H54 (cell line): ENCODE results near the gene HSD11B2.
"Not testable (repeated sequence)": the region's sequence is repeated elsewhere in the genome, so short reads cannot be mapped to it uniquely, and the experiment has no call there.

Experiments used
- DNase-seq: peaks from one replicate; pipeline ENCODE4 v3.0.0; 2011; ENCODE audit warnings: low spot score, mixed read lengths; ENCODE audit not compliant: insufficient read length
- FAIRE-seq: peaks from 3 replicates; lab custom pipeline; 2011; peaks lifted over from hg19 to GRCh38; lab: Jason Lieb, UNC
- POLR2A ChIP-seq: IDR thresholded peaks from 2 replicates; pipeline ENCODE4 v1.6.1; 2011; ENCODE audit warnings: low read depth, mild to moderate bottlenecking, low read length

Gene HSD11B2

GRCh38 chr16:67399749-67400704, 30.9 kb upstream of the HSD11B2 start:
- TF ChIP-seq POLR2A: no peak
- DNase-seq: no peak
- FAIRE-seq: no peak

GRCh38 chr16:67400901-67401300, 30.0 kb upstream of the HSD11B2 start:
- DNase-seq: no peak
- TF ChIP-seq POLR2A: no peak
- no peak for FAIRE-seq

GRCh38 chr16:67403976-67404555, 26.9 kb upstream of the HSD11B2 start:
- DNase-seq: no peak
- no peak for FAIRE-seq
- no peak for TF ChIP-seq POLR2A

GRCh38 chr16:67404740-67405226, 26.1 kb upstream of the HSD11B2 start:
- no peak for FAIRE-seq
- no peak for TF ChIP-seq POLR2A
- DNase-seq: no peak

- DNase-seq (no peak), FAIRE-seq (no peak)
Measured at GRCh38 chr16:67405336-67405735, 25.6 kb upstream of the HSD11B2 start.

GRCh38 chr16:67406111-67406971, 24.6 kb upstream of the HSD11B2 start:
- DNase-seq: peak; percentile 96
- TF ChIP-seq POLR2A: no peak
- FAIRE-seq: peak; percentile 89

More at GRCh38 chr16:67405336-67405735, 25.6 kb upstream of the HSD11B2 start:
- no peak for TF ChIP-seq POLR2A

- TF ChIP-seq POLR2A: no peak
- FAIRE-seq (no peak), DNase-seq (no peak)
Measured at GRCh38 chr16:67407176-67407787, 23.6 kb upstream of the HSD11B2 start.

- DNase-seq: no peak
- TF ChIP-seq POLR2A: no peak
- no peak for FAIRE-seq
Measured at GRCh38 chr16:67407788-67408452, 23.0 kb upstream of the HSD11B2 start.

GRCh38 chr16:67409631-67410030, 21.3 kb upstream of the HSD11B2 start:
- DNase-seq (no peak), FAIRE-seq (no peak)
- no peak for TF ChIP-seq POLR2A

- FAIRE-seq (no peak), DNase-seq (no peak)
- no peak for TF ChIP-seq POLR2A
Measured at GRCh38 chr16:67411339-67411738, 19.6 kb upstream of the HSD11B2 start.

- no peak for TF ChIP-seq POLR2A
- no peak for FAIRE-seq
- no peak for DNase-seq
Measured at GRCh38 chr16:67412294-67412693, 18.6 kb upstream of the HSD11B2 start.

- no peak for TF ChIP-seq POLR2A
- DNase-seq: no peak
- no peak for FAIRE-seq
Measured at GRCh38 chr16:67413978-67414911, 16.7 kb upstream of the HSD11B2 start.

GRCh38 chr16:67415421-67415820, 15.5 kb upstream of the HSD11B2 start:
- FAIRE-seq: not testable (repeated sequence)

More at GRCh38 chr16:67415421-67415820, 15.5 kb upstream of the HSD11B2 start:
- not testable (repeated sequence) for DNase-seq
